Measurements from ENCODE around the gene JAGN1. TPM values are rescaled to one million over a fixed set of nuclear protein-coding genes. Genes with fewer than 3 reads are reported as not detected.

The JAGN1 gene
- total and polyA plus RNA-seq, 9 of the 15 experiments (the other 6 are each of a cell fraction or from before 2014, with no cell fraction given) = 31.6 to 77.8 (median 40.3) TPM

DNA sequence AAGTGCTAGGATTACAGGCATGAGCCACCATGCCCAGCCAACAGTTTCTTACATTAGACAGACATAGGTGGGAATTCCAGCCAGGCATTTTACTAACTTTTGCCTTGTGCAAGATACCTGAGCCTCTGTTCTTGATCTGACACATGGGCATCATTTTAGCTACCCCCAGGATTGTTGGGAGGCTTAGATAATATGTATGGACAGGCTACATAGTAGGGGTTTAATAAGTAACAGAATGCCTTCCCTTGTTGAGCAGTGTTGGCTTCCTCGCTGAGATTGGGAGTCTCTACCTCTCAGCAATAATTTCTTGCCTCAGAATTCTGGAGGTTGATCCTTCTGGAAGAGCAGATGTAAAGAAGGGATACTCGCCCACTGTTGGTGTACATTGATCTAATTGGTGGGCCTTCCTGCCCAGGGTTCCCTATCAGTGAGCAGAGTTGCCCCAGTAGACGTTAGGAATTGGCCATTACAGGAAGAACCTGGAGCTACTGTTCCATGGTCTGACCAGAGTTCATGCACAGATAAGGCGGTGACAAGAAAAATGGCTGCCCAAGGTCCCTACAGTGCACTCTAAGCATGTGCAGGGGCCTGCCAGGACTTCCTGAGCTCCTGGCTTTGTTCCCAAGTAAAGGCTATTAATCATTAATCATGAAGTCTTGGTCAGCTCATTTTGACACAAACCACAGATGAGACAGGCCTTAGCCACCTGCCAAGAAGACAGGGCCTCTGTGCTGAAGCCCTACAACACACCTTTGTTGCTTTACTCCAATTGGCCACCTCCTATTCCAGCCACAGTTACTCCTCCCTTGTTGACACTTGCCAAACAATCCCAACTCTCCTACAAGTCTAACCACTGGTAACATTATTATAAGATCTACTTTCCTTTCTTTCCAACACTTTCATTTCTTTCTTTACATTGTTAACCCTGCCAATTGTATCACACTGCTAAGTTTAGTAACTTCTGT is 7.3 kb downstream of the JAGN1 start (continued):
- TF ChIP-seq, protein P1, sequence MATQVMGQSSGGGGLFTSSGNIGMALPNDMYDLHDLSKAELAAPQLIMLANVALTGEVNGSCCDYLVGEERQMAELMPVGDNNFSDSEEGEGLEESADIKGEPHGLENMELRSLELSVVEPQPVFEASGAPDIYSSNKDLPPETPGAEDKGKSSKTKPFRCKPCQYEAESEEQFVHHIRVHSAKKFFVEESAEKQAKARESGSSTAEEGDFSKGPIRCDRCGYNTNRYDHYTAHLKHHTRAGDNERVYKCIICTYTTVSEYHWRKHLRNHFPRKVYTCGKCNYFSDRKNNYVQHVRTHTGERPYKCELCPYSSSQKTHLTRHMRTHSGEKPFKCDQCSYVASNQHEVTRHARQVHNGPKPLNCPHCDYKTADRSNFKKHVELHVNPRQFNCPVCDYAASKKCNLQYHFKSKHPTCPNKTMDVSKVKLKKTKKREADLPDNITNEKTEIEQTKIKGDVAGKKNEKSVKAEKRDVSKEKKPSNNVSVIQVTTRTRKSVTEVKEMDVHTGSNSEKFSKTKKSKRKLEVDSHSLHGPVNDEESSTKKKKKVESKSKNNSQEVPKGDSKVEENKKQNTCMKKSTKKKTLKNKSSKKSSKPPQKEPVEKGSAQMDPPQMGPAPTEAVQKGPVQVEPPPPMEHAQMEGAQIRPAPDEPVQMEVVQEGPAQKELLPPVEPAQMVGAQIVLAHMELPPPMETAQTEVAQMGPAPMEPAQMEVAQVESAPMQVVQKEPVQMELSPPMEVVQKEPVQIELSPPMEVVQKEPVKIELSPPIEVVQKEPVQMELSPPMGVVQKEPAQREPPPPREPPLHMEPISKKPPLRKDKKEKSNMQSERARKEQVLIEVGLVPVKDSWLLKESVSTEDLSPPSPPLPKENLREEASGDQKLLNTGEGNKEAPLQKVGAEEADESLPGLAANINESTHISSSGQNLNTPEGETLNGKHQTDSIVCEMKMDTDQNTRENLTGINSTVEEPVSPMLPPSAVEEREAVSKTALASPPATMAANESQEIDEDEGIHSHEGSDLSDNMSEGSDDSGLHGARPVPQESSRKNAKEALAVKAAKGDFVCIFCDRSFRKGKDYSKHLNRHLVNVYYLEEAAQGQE (IDR thresholded peaks at IDR 0.05; ENCODE audit: borderline replicate concordance) = no peak
- TF ChIP-seq, protein P1 (CRISPR knock-in tag; IDR thresholded peaks at IDR 0.05; ENCODE audit: low read depth) = no peak
- TF ChIP-seq HOXB6 (CRISPR knock-in tag; IDR thresholded peaks at IDR 0.05; ENCODE audit: borderline replicate concordance) (no peak), HMGN3 (IDR thresholded peaks at IDR 0.05; ENCODE audit: borderline replicate concordance, extremely low read depth, insufficient read length, low read depth, low read length) (no peak), ZBTB17 (CRISPR knock-in tag; IDR thresholded peaks at IDR 0.05) (peak; percentile 52; the same call in 1 of the 2 replicates), SNIP1 (IDR thresholded peaks at IDR 0.05; ENCODE audit: low read depth) (no peak), ZNF699 (CRISPR knock-in tag; IDR thresholded peaks at IDR 0.05; ENCODE audit: insufficient replicate concordance) (no peak), NR2C2 (CRISPR knock-in tag; IDR thresholded peaks at IDR 0.05) (no peak), NR2C2 (tag; IDR thresholded peaks at IDR 0.05) (peak; percentile 89), SIX5 (IDR thresholded peaks at IDR 0.05; ENCODE audit: borderline replicate concordance in 1 of 2, insufficient read depth in 1 of 2, low read depth in 1 of 2, low read length in 2 of 2) (no peak), GABPA (tag; conservative IDR thresholded peaks at IDR 0.05; ENCODE audit: low read depth) (peak; percentile 50; the same call in 1 of the 2 replicates), ID3 (CRISPR knock-in tag; IDR thresholded peaks at IDR 0.05) (no peak), ID3 (tag; IDR thresholded peaks at IDR 0.05) (peak; percentile 84; the same call in 1 of the 2 replicates), FUS (optimal IDR thresholded peaks at IDR 0.05; ENCODE audit: low read depth, low read length) (no peak), TEAD4 (IDR thresholded peaks at IDR 0.05; ENCODE audit: low read length) (peak; percentile 21; the same call in 1 of the 2 replicates), TEAD4 (CRISPR knock-in tag; IDR thresholded peaks at IDR 0.05; ENCODE audit: borderline replicate concordance) (no peak), SPI1 (IDR thresholded peaks at IDR 0.05; ENCODE audit: borderline replicate concordance, low read depth, low read length) (0 out of 2 replicates have a peak, but pooled peaks have one; percentile 3), MYNN (IDR thresholded peaks at IDR 0.05) (no peak; the same call in 1 of the 2 replicates), MYNN (CRISPR knock-in tag; IDR thresholded peaks at IDR 0.05) (no peak), ZNF354B (CRISPR knock-in tag; IDR thresholded peaks at IDR 0.05) (no peak)

Data from K562 (cell line).